OCI-LY7 (cell line): Measurements from ENCODE around the gene PSMB5.

Source experiments
- EZH2phosphoT487 ChIP-seq: fragments of 200-600 bp; sonication (generic); IDR thresholded peaks from 2 replicates; pipeline ENCODE4 v1.6.1; 2018; ENCODE audit warnings: low read depth, borderline replicate concordance, mild to moderate bottlenecking, mixed run types, antibody characterized with exemption, low read length, moderate library complexity, mixed read lengths
- TF ChIP-seq, protein P1 (sequence below): fragments of 200-600 bp; sonication (generic); conservative IDR thresholded peaks from 2 replicates; pipeline ENCODE4 v1.5.1; 2014; ENCODE audit warnings: mild to moderate bottlenecking, antibody characterized with exemption, low read length, moderate library complexity, mixed read lengths

DNA sequence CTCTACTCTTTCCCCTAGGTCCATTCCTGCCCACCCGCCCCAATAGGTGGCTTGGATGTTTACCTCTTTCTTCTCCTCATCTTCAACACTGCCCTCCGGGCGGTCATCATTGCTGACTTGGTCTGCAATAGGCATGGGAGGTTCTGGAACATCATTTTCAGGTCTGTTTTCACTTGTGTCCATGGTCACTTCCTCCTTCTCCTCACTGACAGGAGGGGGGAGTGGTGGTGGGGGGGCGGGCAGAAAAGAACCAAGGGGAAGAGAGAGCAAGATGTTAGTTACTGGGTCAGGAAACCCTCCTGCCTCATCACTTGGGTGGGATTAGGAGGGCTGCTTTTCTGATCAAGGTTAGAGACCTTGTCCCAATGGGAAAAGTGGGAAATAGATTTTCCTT is 34.7 kb upstream of the PSMB5 start:
- TF ChIP-seq, protein P1, sequence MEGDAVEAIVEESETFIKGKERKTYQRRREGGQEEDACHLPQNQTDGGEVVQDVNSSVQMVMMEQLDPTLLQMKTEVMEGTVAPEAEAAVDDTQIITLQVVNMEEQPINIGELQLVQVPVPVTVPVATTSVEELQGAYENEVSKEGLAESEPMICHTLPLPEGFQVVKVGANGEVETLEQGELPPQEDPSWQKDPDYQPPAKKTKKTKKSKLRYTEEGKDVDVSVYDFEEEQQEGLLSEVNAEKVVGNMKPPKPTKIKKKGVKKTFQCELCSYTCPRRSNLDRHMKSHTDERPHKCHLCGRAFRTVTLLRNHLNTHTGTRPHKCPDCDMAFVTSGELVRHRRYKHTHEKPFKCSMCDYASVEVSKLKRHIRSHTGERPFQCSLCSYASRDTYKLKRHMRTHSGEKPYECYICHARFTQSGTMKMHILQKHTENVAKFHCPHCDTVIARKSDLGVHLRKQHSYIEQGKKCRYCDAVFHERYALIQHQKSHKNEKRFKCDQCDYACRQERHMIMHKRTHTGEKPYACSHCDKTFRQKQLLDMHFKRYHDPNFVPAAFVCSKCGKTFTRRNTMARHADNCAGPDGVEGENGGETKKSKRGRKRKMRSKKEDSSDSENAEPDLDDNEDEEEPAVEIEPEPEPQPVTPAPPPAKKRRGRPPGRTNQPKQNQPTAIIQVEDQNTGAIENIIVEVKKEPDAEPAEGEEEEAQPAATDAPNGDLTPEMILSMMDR = no peak
- no peak for TF ChIP-seq EZH2phosphoT487
